AG20443 (cell line): Measurements from ENCODE around the gene DPP6.
"Not testable (repeated sequence)": the region's sequence is repeated elsewhere in the genome, so short reads cannot be mapped to it uniquely, and the experiment has no call there.

ENCODE experiments used
- DNase-seq: peaks from one replicate; pipeline ENCODE4 v3.0.0; 2012; ENCODE audit warnings: low spot score, mixed read lengths

DPP6 gene

DNA sequence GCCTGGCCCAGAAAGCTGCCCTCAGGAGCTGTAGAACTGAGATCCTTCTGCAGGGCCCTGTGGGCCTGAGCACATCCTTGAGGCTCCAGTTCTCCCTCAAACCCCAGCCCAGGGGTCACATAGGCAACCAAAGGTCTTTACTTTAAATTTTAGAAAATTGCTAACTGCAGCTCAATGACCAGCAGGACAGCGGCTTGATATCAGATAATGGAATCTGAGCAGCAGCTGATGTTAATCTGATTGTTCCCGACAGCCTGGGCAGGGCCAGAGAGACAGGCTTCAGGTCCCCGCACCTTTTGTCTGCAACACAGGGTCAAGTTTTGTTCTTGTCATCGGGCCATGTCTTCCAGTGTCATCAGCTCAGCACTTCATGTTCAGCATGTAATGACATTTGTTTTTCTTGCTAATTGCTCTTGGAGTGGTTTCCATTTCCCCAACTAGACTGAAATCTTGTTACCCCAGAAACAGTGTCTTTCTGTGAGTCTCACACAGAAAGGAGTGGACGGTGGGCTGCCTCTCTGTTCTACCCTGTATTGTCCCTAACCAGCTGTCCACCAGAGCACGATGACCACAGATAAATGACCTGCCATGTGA is 859.8 kb downstream of the DPP6 start:
- no peak for DNase-seq

DNA sequence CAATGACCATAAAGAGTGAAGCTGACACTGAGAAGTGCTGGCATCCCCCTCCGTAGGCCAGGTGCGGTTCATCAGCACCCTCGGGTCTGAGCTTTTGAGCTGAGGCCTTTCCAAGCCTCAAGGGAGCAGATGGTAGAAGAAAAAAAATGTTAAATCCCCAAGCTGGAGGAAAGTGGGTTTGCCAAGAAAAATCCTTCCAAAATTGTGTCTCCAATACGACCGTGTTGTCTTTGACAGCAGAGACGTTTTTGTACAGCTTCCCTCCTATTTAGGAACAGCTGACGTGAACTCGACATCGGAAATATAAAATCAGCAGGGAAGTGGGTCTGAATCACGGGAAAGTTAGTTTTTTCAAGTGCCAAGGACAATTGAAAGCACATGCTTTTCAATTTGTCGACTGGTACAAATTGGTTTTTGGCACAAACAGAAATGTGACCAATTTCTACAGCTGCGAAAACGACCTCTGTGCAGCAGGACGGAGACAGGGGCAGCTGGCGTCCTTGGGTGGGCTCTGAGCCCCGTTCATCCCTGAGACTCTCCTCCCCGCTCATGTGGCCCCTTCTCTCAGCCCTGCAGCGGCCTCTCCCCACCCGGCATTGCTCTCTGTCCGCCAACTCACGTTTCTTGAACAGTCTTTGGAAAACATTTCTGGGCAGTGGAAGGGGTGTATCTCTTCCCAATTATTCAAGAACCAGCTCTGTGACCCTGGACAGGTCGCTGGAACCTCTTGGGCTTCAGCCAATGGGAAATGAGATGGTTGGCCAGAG is 860.9 kb downstream of the DPP6 start:
- DNase-seq: no peak

DNA sequence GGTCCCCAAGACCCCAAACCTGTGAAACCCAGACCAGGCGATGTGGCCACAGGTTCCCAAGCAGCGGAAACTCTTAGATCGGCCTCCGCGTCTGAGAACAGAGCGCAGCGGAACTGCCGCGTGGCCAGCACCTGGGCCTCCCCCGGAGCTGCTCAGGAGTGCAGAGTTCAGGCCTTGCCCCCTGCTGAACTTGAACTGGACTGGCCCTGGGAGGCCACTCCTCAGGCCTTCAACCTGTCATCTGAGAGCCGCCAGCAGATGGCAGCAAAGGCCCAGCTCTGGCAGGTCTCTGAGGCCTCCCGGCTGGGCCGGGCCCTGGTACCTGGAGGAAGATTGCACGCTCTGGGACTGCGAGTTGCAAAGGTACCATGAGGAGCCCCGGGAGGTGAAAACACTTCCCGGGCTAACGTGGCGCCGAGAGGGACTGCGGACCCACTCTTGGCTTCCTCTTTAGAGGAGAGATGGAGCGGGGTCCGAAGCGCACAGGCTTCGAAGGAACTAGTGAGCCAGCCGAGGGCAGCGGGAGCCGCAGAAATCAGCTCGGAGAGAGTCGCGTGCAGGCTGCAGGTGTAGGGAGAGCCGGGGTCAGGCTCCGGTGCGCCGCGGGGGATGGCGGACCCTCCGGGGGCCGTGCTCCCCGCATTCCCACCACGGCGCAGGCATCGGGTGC is 861.6 kb downstream of the DPP6 start:
- peak; percentile 91 for DNase-seq

DNA sequence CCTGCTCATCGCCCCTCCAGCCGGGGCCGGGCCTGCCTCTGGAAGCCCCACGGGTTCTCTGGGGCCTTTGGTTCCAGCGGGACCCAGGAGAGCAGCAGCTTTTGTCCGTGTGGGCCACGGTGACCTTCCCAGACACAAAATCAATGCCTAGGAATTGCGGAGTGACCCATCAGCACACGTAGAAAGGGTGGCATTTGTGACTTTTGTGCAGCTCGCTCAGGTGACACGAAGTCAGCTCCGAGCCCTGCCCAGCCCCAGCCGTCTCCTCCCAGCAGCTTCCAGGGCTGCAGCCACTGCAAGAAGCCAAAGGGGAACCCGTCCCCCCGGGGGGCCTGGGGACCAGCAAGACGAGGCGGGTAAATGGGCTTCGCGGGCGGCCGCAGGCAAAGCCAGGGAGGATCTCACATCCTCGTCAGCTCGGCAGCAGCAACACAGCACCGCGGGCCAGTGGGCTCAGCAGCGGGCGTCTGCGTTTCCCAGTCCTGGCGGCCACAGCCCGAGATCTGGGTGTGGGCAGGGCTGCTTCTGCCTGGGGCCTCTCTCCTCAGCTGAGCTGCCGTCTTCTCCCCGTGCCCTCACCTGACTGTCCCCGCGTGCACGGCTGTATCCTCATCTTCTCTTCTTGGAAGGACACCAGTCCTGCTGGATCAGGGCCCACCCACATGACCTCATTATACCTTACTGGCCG is 862.3 kb downstream of the DPP6 start:
- DNase-seq: no peak

DNA sequence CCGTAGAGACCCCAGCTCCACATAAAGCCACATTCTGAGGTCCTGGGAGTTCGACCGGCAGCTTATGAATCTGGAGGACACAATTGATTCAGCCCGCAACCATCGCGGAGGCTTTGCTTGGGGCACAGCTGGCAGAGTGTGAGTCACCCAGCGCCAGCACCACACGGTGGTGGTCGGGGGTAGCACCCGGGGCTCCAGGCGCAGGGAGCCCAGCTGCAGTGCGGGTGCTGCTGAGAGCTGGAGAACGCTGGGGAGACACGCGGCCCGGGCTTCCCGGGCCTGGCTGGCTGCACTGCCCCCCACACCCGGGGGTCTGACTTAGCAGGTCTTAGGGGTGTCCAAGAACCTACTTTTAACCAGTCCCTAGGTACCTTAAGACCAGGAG is 862.8 kb downstream of the DPP6 start:
- no peak for DNase-seq

DNA sequence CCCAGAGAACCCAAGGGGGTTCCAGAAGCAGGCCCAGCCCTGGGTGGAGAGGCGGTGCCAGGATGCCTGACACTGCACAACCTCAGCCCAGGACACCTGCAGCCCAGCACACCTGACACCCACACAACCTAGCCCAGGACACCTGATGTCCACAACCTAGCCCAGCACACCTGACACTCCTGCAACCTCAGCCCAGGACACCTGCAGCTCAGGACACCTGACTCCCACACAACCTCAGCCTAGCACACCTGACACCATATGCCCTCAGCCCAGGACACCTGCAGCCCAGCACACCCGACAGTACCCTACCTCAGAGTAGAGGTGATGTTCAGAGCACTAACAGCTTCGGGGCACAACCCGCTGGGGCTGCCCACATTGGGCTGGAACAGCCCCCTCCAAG is 863.4 kb downstream of the DPP6 start:
- no peak for DNase-seq

DNA sequence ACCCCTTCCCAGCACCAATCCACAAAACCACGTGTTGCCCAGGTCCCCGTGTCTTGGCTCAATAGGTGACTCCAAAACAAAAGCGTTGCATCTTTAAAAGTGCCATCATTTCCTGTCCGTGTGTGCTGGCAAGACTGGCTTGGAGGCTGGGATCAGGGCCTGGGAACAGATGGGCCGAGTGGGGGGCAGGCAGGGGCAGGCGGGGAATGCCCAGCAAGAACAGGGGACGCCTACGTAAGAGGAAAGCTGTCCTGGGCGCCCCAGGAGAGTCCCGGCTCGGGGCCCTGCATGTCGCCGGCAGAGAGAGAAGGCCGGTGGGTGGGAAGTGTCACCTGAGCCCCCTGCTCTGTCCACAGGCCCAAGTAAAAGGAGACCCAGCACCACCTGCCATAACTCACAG is 864.2 kb downstream of the DPP6 start:
- no peak for DNase-seq

DNA sequence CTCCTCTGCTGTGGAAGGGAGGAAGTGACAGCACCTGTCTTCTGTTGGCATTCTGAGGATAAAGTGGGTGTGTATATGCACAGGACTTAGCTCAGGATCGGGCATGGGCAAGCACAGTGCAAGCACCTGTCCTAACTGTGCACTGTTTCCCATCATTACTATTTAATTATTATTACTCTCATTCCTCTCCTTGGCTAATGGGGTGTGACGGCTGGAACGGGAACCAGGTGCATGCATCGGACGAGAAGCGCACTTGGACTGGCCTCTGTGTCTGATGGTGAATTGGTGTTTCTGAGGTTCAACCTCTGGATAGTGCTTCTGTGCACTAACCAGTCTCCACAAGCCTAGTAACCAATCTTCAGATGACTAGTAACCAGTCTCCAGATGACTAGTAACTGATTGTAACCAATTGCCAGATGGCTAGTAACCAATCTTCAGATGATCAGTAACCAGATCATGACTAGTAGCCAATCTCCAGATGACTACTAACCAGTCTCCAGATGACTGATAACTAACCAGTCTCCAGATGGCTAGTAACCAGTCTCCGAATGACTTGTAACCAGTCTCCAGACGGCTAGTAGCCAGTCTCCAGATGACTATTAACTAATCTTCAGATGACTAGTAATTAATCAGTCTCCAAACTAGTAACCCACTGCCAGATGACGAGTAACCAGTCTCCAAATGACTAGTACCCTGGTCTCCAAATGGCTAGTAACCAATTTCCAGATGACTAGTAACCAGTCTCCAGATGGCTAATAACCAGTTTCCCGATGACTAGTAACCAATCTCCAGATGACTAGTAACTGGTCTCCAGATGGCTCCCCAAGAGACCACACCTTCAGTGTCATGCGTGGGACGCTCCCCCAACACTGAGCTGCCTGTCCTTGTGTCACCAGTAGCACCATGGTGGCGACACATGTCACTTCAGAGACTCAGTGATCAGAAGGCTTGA is 864.9 kb downstream of the DPP6 start:
- DNase-seq: no peak

DNA sequence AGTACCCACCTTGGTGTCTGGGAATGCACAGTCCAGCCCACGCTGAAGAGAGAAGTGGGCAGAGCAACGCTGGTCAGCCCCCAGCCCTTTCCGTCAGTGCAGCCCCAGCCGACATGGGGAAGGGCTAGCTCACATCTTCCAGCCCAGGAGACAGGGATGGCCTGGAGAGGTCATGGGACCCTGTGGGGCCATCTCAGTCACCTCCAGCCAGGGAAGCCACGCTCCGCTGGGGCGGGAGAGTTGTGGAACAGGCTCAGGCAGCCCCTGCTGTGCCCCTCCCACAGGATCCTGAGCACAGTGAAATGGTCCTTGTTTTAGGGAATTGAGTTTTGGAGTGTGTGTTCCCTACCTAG is 865.6 kb downstream of the DPP6 start:
- DNase-seq: no peak

DNA sequence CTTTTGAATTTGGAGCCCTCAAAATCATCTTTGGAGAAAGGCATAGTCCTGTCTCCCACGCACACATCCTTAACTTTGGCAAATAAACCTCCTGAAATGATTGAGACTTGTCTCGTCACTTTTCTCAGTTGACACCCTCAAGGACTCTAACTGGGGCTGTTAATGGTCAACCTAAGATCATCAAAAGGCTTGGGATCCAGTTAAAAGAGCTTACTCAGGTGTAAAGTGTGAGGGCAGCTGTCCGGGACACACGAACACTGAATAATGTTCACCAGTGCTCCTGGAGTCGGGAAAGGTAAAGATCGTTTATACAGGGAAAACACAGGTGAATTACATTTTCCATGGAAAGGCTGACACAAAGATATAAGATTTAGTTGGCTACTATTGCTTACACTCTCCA is 866.1 kb downstream of the DPP6 start:
- no peak for DNase-seq

DNA sequence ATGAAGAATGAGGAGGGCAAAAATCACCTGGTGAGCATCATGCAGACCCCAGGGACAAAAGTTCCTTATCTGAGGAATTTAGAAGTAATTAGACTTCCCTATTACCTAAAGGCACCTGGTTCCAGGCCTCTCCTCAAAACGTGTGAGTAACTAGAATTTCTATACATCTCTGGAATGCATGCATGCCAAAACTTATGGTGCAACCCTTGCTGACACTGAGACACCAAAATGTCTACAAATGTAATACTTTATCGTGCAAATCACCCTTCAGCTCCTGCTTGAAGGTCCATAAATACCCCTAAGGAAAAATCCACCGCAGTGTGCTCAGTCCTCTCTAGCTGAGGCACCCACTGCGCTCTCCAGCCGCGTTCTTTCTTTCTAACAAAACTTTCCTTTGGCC is 866.5 kb downstream of the DPP6 start:
- no peak for DNase-seq

DNA sequence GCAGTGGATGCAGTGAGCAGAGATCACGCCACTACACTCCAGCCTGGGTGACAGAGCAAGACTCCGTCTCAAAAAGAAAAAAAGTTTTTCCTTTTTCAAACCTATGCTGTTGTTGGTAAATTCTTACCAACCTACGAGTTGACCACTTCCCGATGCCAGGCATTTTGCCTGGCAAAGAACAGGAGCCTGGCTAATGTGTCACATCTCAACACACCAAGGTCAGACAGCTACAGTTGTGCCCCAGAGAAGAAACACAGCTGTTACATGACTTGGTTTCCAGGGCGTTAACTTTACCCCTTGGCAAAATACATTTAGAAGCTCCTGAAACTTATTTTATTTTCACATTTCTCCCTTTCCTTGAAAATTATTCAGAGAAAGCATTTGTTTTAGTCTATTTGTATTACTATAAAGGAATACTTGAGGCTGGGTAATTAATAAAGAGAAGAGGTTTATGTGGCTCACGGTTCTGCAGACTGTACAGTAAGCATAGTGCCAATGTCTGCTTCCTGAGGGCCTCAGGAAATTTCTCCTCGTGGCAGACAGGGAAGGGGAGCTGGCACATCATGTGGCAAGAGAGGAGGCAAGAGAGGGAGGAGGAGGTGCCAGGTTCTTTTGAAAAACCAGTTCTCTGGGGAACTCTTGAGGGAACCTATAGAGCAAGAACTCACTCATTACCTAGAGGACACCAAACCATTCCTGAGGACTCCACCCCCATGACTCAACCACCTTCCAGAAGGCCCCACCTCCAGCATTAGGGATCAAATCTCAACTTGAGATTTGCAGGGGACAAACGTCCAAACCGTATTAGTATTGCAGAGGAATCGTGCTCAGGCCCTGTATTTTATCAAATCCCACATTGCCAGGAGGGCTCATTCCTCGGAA is 867.4 kb downstream of the DPP6 start:
- no peak for DNase-seq

DNA sequence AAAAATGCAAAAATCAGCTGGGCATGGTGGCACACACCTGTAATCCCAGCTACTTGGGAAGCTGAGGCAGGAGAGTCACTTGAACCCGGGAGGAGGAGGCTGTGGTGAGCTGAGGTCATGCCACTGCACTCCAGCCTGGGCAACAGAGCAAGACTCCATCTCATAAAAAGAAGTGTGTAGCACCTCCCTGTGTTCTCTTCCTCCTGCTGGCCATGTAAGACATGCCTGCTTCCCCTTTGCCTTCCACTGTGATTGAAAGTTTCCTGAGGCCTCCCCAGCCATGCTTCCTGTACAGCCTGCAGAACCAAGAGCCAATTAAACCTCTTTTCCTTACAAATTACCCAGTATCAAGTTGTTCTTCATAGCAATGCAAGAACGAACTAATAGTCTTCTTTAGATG is 870.3 kb downstream of the DPP6 start:
- not testable (repeated sequence) for DNase-seq

DNA sequence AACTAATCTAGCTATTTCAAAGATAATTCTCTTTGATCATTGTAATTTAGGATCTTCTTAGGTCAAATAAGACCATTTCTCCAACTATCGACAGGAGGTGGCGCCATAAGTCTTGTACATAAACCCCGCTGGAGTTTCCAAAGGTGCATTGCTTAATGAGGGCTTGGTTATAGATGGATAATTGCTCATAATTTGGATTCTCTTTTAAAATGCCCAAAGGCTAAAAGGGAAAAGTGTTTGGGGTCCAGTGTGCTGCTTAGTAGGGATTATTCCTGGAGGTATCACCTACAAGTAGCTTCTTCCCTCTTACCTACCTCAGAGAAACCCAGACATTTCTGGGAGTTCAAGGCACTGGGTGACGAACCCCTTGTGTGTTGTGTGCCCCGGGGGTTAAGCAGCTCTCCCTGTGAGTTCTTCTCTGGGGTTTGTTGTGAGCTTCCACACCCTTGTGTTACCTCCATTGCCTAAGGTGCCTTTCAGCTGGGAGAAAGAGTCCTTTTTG is 875.5 kb downstream of the DPP6 start:
- DNase-seq: peak; percentile 60

DNA sequence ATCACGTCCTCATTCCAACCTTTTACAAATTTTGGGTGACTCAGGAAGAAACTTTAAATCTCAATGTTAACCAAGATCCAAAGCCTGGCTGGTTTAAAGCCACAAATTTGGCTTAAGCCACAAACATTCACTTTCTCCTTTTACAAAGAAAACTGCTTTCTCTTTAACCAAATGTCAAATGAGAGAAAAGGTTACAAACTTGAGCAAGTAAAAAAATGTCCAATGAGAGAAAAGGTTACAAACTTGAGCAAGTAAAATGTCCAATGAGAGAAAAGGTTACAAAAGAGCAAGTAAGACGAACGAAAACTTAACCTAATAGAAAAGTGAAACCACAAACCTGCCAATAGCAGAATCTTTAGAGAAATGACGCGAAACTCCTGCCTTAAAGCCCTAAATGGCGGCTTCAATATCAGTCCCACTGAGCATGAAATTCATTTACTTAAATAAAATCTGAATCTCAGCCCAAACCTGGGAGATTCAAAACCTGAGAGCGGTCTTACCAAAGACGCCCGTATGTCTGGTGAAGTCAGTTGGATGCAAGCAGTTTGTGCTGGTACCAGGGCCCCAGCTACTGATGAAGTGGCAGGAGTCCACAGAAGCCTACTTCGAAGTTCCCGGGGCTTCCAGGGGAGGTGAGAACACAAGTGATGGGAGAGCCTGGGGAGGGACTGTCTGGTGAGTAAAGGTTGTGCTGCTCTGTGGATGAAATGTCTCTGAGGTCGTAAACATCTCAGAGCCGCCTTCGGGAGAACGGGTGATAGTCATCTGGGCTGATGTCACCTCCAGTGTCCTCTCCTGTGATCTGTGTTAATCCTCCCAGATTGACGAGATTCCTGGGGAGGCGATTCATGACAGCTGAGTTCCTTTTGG is 876.2 kb downstream of the DPP6 start:
- DNase-seq: peak; percentile 76

DNA sequence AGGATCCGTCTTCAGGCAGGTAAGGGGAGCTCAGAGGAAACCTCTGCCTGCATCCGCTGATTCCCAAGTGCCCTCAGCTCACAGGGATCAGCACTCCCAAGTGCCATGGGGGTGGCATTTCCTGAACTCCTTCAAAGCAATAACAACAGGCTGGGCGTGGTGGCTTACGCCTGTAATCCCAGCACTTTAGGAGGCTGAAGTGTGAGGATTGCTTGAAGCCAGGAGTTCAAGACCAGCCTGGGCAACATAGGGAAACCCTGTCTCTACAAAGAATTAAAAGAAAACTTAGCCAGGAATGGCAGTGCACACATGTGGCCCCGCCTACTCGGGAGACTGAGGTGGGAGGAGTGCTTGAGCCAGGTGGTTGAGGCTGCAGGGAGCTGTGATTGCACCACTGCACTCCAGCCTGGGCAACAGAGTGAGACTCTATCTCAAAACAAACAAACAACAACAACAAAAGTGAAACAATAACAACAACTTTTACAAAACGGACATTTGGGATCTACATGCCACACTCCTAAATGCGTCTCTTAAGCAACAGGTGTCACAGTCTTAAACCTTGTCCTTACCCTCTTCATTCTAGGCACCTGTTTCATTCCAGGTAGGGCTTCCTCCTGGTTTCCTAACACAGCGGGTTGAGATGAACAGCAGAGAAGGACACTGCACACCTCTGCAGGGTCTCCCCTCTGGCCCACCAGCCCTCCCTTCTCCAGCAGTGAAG is 877.0 kb downstream of the DPP6 start:
- DNase-seq: no peak

DNA sequence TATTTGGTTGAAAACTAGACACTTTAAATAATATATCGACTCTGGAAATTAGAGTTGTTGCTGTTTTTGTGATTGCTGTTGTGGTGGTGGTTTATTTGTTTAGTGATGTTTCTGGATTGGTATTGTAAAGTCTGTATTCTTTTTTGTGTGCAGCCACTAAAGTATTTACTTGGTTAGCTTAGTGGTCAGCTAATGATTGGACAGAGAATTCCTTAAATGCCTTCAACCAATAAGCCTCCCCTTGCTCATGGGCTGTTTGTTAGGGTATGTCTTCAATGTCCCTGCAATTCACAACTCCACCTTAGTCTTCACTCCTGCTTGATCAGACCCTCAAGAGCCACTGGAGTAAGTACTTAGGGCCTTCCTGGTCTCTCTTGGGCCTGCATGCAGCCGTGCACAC is 879.7 kb downstream of the DPP6 start:
- DNase-seq: peak; percentile 47

DNA sequence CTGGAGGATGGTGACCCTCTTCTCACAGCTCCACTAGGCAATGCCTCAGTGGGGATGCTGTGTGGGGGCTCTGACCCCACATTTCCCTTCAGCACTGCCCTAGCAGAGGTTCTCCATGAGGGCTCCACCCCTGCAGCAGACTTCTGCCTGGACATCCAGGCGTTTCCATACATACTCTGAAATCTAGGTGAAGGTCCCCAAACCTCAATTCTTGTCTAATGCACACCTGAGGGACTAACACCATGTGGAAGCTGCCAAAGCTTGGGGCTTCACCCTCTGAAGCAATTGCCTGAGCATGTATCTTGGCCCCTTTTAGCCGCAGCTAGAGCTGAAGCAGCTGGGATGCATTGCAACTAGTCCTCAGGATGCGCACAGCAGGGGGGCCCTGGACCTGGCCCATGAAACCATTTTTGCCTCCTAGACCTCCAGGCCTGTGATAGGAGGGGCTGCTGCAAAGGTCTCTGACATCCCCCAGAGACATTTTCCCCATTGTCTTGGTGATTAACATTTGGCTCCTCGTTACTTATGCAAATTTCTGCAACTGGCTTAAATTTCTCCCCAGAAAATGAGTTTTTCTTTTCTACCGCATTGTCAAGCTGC is 882.3 kb downstream of the DPP6 start:
- DNase-seq: not testable (repeated sequence)

DNA sequence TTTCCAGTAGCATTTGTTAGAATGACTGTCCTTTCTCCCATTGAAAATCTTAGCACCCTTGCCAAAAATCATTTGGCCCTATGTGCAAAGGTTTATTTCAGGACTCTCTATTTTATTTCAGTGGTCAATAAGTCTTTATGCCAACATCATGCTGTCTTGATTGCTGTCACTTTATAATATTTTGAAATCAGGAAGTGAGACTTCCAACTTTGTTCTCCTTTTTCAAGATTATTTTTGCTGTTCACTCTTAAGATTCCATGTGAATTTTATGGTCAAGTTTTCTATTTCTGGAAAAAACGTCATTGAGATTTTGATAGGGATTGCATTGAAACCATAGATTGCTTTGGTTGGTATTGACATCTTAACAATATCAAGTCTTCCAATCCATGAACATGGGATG is 885.6 kb downstream of the DPP6 start:
- no peak for DNase-seq
